Thyroid gland (tissue), 4 donors: Measurements from ENCODE around the gene HOXA7. TPM values are rescaled to one million over a fixed set of nuclear protein-coding genes. Genes with fewer than 3 reads are reported as not detected.

Source experiments
- DNase-seq, 2 donors: peaks; one replicate each; pipeline ENCODE4 v3.0.0-alpha.2; 2019
- H3K27ac ChIP-seq, 3 donors: fragments of 200-600 bp; sonication (generic); 1 replicate in 2 of 3; 2 replicates in 1 of 3; pipeline ENCODE4 v1.5.1; 2016 to 2019; ENCODE audit warnings: mild to moderate bottlenecking in 1 of 3, moderate library complexity in 1 of 3
- H3K27me3 ChIP-seq: fragments of 200-600 bp; sonication (generic); one replicate; pipeline ENCODE4 v1.5.1; 2019
- H3K36me3 ChIP-seq, 2 donors: fragments of 200-600 bp; sonication (generic); one replicate each; pipeline ENCODE4 v1.5.1; 2016 to 2019
- H3K4me1 ChIP-seq, 2 donors: fragments of 200-600 bp; sonication (generic); one replicate each; pipeline ENCODE4 v1.5.1; 2017 to 2019
- H3K4me3 ChIP-seq, 3 donors: fragments of 200-600 bp; sonication (generic); replicated peaks in 1 of 3; 1 replicate in 2 of 3; 2 replicates in 1 of 3; pipeline ENCODE4 v1.5.1; 2016; ENCODE audit warnings: mild to moderate bottlenecking in 1 of 3
- H3K9me3 ChIP-seq: fragments of 200-600 bp; sonication (generic); one replicate; pipeline ENCODE4 v1.5.1; 2017
- CTCF ChIP-seq, 6 experiments: fragments of 200-600 bp in 3 of 6; fragments of 450-650 bp in 3 of 6; sonication (generic) in 3 of 6; IDR thresholded peaks; one replicate each; pipeline ENCODE4 v1.5.1; 2016 to 2019; ENCODE audit warnings: antibody characterized with exemption in 6 of 6, mild to moderate bottlenecking in 2 of 6, inconsistent platforms in 1 of 6, moderate library complexity in 1 of 6
- POLR2A ChIP-seq, 2 donors: fragments of 450-650 bp; IDR thresholded peaks; one replicate each; pipeline ENCODE4 v1.6.1; 2017; ENCODE audit warnings: antibody characterized with exemption in 2 of 2, mild to moderate bottlenecking in 2 of 2, moderate library complexity in 1 of 2
- WGBS, 2 donors: methylation state at CpG; one replicate each; pipeline ENCODE4 v1.1.5; 2017; 5-methylcytosine and 5-hydroxymethylcytosine counted together
- intact Hi-C: fragments of 100-400 bp; cut with DNase I; formaldehyde crosslinking; loops from one replicate; pipeline ENCODE4 v1.15.1; 2023
- total RNA-seq, 4 donors: library from RNA; depleted of rRNA; stranded (reverse); fragments of >200 nt; gene quantifications; one replicate each; pipeline ENCODE4 v1.2.3, GENCODE V29; 2016

The HOXA7 gene
- total RNA-seq, 4 donors from 2014 or later: 0.34 to 2.1 (median 0.74) TPM

- no peak for TF ChIP-seq POLR2A (IDR thresholded peaks at IDR 0.05)
- no peak for TF ChIP-seq CTCF (IDR thresholded peaks at IDR 0.05)
- H3K27ac ChIP-seq: no peak overlapping the region
- no peak overlapping the region for H3K4me3 ChIP-seq
- H3K4me1 ChIP-seq: peaks cover 13 to 19% of the 10 kb centered on the region in 2 donors
- H3K9me3 ChIP-seq: no peaks in the 10 kb centered on the region
- peaks cover 86% of the 10 kb centered on the region for H3K27me3 ChIP-seq
- DNase-seq: no peak
- intact Hi-C loops: no loop called here
- 28 to 58% methylated on average over 41 to 42 of the region's 47 CpGs for WGBS, 2 donors
- no peaks in the 10 kb centered on the region for H3K36me3 ChIP-seq
These were observed 11.1 kb downstream of the HOXA7 start for GRCh38 chr7:27145165-27145913.

DNA sequence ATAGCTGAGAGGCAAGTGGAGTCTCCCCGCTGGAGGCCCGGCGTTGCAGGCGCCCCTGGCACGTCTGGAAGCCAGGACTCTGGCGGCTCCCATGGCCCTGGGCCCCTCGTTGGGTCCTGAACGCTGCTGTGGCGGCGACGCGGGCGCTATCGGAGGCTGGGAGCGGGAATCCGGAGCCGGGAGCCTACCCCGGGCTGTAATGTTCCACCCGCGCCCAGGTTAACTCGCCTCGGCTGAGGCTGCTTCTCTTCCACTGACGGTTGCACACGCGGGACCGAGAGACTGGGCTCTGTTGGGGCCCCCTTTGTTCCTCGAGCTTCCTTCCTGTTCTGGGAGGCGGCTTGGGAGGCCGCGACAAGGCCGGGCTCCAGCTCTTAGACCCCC is 11.7 kb downstream of the HOXA7 start:
- Histone ChIP-seq H3K4me1 (peaks cover 11 to 19% of the 10 kb centered on the region in 2 donors), H3K4me3 (no peak overlapping the region), H3K36me3 (no peaks in the 10 kb centered on the region), H3K9me3 (no peaks in the 10 kb centered on the region), H3K27me3 (peaks cover 87% of the 10 kb centered on the region), H3K27ac (no peak overlapping the region)
- TF ChIP-seq CTCF (IDR thresholded peaks at IDR 0.05) (no peak), POLR2A (IDR thresholded peaks at IDR 0.05) (no peak)
- no peak for DNase-seq
- 16 to 32% methylated on average over 9 to 29 of the region's 31 CpGs for WGBS, 2 donors
- intact Hi-C loops: no loop called here

- no peak for DNase-seq
- Histone ChIP-seq H3K36me3 (no peaks in the 10 kb centered on the region), H3K27ac (no peak overlapping the region), H3K4me3 (no peak overlapping the region), H3K27me3 (peaks cover 87% of the 10 kb centered on the region), H3K4me1 (peaks cover 14 to 23% of the 10 kb centered on the region in 2 donors), H3K9me3 (no peaks in the 10 kb centered on the region)
- intact Hi-C loops: no loop called here
- TF ChIP-seq CTCF (IDR thresholded peaks at IDR 0.05): no peak
- TF ChIP-seq POLR2A (IDR thresholded peaks at IDR 0.05): no peak
- 31 to 38% methylated on average over 37 to 39 of the region's 40 CpGs for WGBS, 2 donors
These were observed 12.3 kb downstream of the HOXA7 start for GRCh38 chr7:27143950-27144780.

GRCh38 chr7:27143023-27143949 is 13.2 kb downstream of the HOXA7 start, which contains the start of gene HOXA5:
Gene HOXA5, minus strand, starts transcription at chr7:27143681. Its CDS starts 74 bp downstream, at chr7:27143607.
- TF ChIP-seq POLR2A (IDR thresholded peaks at IDR 0.05) (peak in 1 of 2 donors; percentile 51), CTCF (IDR thresholded peaks at IDR 0.05) (peak in 2 of 6 experiments; percentile 34 to 45)
- Histone ChIP-seq H3K36me3 (no peaks in the 10 kb centered on the region), H3K27me3 (peaks cover 86% of the 10 kb centered on the region), H3K27ac (peak within 1 kb of the TSS in 2 of 3 donors; percentile 27 to 55), H3K9me3 (no peaks in the 10 kb centered on the region), H3K4me3 (peak within 1 kb of the TSS in 1 of 3 donors; percentile 14), H3K4me1 (peaks cover 14 to 23% of the 10 kb centered on the region in 2 donors)
- intact Hi-C loops: no loop called here
- no peak for DNase-seq
- WGBS, 2 donors: 16 to 19% methylated on average over 25 to 27 of the region's 86 CpGs
